Panc1 (cell line): ENCODE measurements around the gene NEUROD1. TPM values are rescaled to one million over a fixed set of nuclear protein-coding genes. Genes with fewer than 3 reads are reported as not detected.
"Not testable (repeated sequence)": the region's sequence is repeated elsewhere in the genome, so short reads cannot be mapped to it uniquely, and the experiment has no call there.

Experiments used
- ATAC-seq: fragments of 200-7000 bp; cut with Tn5 transposase; 2 replicates; pipeline ENCODE4 v1.9.1; 2020; ENCODE audit warnings: mild to moderate bottlenecking, moderate library complexity
- BruUV-seq: library from RNA; stranded (reverse); fragments of 400-500 nt; replicated peaks from 2 replicates; lab custom pipeline; 2021; lab: Mats Ljungman, UMichigan
- CTCF ChIA-PET: fragments of 300-600 bp; sonication (Branson Sonifier 250); formaldehyde crosslinking; loops from one replicate; lab custom pipeline; 2022; ENCODE audit warnings: antibody characterized with exemption; lab: Charles Lee
- POLR2A ChIA-PET: fragments of 300-600 bp; sonication (Branson Sonifier 250); formaldehyde crosslinking; loops from one replicate; lab custom pipeline; 2022; ENCODE audit warnings: antibody characterized with exemption; lab: Charles Lee
- DNase-seq: peaks from one replicate; pipeline ENCODE4 v3.0.0-alpha.2; 2010; ENCODE audit warnings: low read depth, low spot score
- H3K27ac ChIP-seq: 2 replicates; pipeline ENCODE4 v1.5.1; 2011; ENCODE audit warnings: mild to moderate bottlenecking, low read length, inconsistent platforms
- H3K27me3 ChIP-seq: fragments of 200-500 bp; sonication (Bioruptor generic); 2 replicates; pipeline ENCODE4 v1.6.0; 2014; ENCODE audit warnings: low read length, inconsistent platforms; ENCODE audit not compliant: control insufficient read depth, insufficient read depth
- H3K36me3 ChIP-seq: fragments of 200-500 bp; sonication (Bioruptor generic); 2 replicates; pipeline ENCODE4 v1.5.1; 2014; ENCODE audit warnings: inconsistent platforms, mild to moderate bottlenecking, low read length, moderate library complexity; ENCODE audit not compliant: control insufficient read depth, insufficient read depth
- H3K4me1 ChIP-seq: 2 replicates; pipeline ENCODE4 v1.5.1; 2011; ENCODE audit warnings: inconsistent platforms, mild to moderate bottlenecking, low read length, moderate library complexity; ENCODE audit not compliant: control insufficient read depth, insufficient read depth
- H3K4me3 ChIP-seq, 2 experiments: 2 replicates each; pipeline ENCODE4 v1.5.1; 2011 to 2012; ENCODE audit warnings: low read depth in 2 of 2, low read length in 2 of 2, mild to moderate bottlenecking in 2 of 2, inconsistent platforms in 1 of 2, moderate library complexity in 1 of 2
- H3K9me3 ChIP-seq: fragments of 200-500 bp; sonication (Bioruptor generic); 2 replicates; pipeline ENCODE4 v1.5.1; 2014; ENCODE audit warnings: low read depth, mild to moderate bottlenecking, inconsistent platforms, low read length, moderate library complexity; ENCODE audit not compliant: control insufficient read depth, insufficient read depth
- SIN3A ChIP-seq: IDR thresholded peaks from 2 replicates; pipeline ENCODE4 v1.6.1; 2012; ENCODE audit warnings: low read depth, mild to moderate bottlenecking, low read length, moderate library complexity, borderline replicate concordance; ENCODE audit not compliant: insufficient read depth
- in situ Hi-C: cut with HindIII; loops from 2 replicates; pipeline ENCODE4 v1.10.0; 2016; ENCODE audit warnings: low sequenced_read_pairs, low pct_unique_long_range_greater_than_20kb
- intact Hi-C: fragments of 100-400 bp; cut with micrococcal nuclease; formaldehyde crosslinking; loops from one replicate; pipeline ENCODE4 v1.10.0; 2022; ENCODE audit not compliant: unreplicated experiment
- total RNA-seq: library from RNA; stranded (reverse); gene quantifications from one replicate; pipeline ENCODE4 v1.2.1, GENCODE V29; 2021; ENCODE audit not compliant: unreplicated experiment
- TF ChIP-seq, protein P1 (sequence below): fragments of 450-650 bp; IDR thresholded peaks from 2 replicates; pipeline ENCODE4 v1.5.1; 2017; ENCODE audit warnings: mild to moderate bottlenecking
- TF ChIP-seq, protein P2 (sequence below), 2 experiments: IDR thresholded peaks; 2 replicates each; pipeline ENCODE4 v1.6.1; 2011 to 2012; ENCODE audit warnings: low read depth in 2 of 2, control low read depth in 1 of 2, low read length in 1 of 2, mild to moderate bottlenecking in 1 of 2, moderate library complexity in 1 of 2; ENCODE audit not compliant: insufficient read depth in 1 of 2

NEUROD1 gene
- total RNA-seq, 1 experiment from 2014 or later: not detected

DNA sequence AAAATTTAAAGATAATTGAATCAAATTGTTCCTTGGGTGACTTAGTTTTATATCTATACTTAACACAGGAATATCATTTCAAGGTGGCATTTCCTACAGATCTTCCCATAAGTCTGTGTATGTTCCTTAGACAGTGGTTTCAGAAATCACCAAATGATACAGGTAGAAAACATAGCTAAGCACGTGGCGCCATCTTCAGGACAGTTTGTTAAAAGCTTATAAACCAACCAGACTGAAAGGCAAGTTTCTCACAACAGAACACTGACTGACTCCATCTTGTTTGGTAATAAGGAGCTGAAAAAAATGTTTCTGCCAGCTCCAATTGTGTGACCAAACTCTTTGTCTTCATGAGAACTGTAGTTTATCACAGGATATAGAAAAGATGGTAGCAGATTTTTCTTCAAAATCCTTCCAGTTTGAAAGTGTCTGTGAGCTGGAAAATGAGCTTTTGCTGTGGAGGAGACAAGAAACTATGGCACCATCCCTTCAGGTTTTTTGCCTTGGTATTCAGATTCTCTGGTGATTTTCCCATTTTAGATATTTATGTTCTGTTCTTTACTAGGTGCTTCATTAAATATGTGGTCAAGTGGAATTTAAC, 34.8 kb upstream of the NEUROD1 start:
- no TSS peak for BruUV-seq
- H3K4me3 ChIP-seq: no peak overlapping the region
- H3K27me3 ChIP-seq: no peaks in the 10 kb centered on the region
- ATAC-seq (peak; percentile 92), DNase-seq (peak; percentile 78)
- no peak overlapping the region; the same call in 1 of the 2 replicates for H3K27ac ChIP-seq
- ChIA-PET CTCF (interaction anchor here (0.6 to 1.6 kb wide), 11 partner anchors 8 to 1591 kb away, joined by 3 to 58 read pairs (median 3); no protein-coding TSS in a partner anchor), POLR2A (interaction anchor here (0.6 kb wide), 1 partner anchor 138 kb away, joined by 3 read pairs; no protein-coding TSS in a partner anchor)
- TF ChIP-seq, protein P1, sequence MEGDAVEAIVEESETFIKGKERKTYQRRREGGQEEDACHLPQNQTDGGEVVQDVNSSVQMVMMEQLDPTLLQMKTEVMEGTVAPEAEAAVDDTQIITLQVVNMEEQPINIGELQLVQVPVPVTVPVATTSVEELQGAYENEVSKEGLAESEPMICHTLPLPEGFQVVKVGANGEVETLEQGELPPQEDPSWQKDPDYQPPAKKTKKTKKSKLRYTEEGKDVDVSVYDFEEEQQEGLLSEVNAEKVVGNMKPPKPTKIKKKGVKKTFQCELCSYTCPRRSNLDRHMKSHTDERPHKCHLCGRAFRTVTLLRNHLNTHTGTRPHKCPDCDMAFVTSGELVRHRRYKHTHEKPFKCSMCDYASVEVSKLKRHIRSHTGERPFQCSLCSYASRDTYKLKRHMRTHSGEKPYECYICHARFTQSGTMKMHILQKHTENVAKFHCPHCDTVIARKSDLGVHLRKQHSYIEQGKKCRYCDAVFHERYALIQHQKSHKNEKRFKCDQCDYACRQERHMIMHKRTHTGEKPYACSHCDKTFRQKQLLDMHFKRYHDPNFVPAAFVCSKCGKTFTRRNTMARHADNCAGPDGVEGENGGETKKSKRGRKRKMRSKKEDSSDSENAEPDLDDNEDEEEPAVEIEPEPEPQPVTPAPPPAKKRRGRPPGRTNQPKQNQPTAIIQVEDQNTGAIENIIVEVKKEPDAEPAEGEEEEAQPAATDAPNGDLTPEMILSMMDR: peak; percentile 67; the same call in 1 of the 2 replicates
- no peak for TF ChIP-seq SIN3A
- TF ChIP-seq, protein P2, sequence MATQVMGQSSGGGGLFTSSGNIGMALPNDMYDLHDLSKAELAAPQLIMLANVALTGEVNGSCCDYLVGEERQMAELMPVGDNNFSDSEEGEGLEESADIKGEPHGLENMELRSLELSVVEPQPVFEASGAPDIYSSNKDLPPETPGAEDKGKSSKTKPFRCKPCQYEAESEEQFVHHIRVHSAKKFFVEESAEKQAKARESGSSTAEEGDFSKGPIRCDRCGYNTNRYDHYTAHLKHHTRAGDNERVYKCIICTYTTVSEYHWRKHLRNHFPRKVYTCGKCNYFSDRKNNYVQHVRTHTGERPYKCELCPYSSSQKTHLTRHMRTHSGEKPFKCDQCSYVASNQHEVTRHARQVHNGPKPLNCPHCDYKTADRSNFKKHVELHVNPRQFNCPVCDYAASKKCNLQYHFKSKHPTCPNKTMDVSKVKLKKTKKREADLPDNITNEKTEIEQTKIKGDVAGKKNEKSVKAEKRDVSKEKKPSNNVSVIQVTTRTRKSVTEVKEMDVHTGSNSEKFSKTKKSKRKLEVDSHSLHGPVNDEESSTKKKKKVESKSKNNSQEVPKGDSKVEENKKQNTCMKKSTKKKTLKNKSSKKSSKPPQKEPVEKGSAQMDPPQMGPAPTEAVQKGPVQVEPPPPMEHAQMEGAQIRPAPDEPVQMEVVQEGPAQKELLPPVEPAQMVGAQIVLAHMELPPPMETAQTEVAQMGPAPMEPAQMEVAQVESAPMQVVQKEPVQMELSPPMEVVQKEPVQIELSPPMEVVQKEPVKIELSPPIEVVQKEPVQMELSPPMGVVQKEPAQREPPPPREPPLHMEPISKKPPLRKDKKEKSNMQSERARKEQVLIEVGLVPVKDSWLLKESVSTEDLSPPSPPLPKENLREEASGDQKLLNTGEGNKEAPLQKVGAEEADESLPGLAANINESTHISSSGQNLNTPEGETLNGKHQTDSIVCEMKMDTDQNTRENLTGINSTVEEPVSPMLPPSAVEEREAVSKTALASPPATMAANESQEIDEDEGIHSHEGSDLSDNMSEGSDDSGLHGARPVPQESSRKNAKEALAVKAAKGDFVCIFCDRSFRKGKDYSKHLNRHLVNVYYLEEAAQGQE (IDR thresholded peaks at IDR 0.05; ENCODE audit: insufficient read depth in 1 of 2, low read depth in 2 of 2, low read length in 1 of 2): 0 out of 4 replicates have a peak, but pooled peaks of 1 of the 2 experiments have one; percentile 19
- in situ Hi-C loops: no loop called here
- intact Hi-C loops: loop anchor here (1.0 to 5.0 kb wide), 4 partner anchors 142 to 1591 kb away; no protein-coding TSS in a partner anchor
- H3K4me1 ChIP-seq: no peaks in the 10 kb centered on the region
- no peaks in the 10 kb centered on the region for H3K9me3 ChIP-seq
- H3K36me3 ChIP-seq: no peaks in the 10 kb centered on the region

DNA sequence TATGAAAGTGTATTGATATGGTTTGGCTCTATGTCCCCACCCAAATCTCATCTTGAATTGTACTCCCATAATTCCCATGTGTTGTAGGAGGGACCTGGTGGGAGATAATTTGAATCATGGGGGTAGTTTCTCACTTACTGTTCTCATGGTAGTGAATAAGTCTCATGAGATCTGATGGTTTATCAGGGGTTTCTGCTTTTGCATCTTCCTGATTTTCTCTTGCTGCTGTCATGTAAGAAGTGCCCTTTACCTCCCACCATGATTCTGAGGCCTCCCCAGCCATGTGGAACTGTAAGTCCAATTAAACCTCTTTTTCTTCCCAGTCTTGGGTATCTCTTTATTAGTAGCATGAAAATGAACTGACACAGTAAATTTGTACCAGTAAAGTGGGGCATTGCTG, 30.7 kb upstream of the NEUROD1 start:
- ATAC-seq, H3K27me3 ChIP-seq, BruUV-seq, DNase-seq, H3K27ac ChIP-seq, H3K36me3 ChIP-seq, in situ Hi-C loops, H3K4me1 ChIP-seq, H3K4me3 ChIP-seq, H3K9me3 ChIP-seq, POLR2A ChIA-PET, CTCF ChIA-PET, intact Hi-C loops: not testable (repeated sequence)

DNA sequence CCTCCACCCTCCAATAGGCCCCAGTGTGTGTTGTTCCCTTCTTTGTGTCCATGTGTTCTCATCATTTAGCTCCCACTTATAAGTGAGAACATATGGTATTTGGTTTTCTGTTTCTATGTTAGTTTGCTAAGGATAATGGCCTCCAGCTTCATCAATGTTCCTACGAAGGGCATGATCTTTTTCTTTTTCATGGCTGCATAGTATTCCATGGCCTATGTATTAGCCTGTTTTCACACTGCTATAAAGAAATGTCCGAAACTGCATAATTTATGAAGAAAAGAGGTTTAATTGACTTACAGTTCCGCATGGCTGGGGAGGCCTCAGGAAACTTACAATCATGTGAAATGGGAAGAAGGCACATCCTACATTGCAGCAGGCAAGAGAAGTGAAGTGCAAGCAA, 22.2 kb upstream of the NEUROD1 start:
- DNase-seq, in situ Hi-C loops, intact Hi-C loops: not testable (repeated sequence)

More for the DNA sequence above, 22.2 kb upstream of the NEUROD1 start:
- H3K4me1 ChIP-seq, H3K27me3 ChIP-seq, H3K36me3 ChIP-seq, CTCF ChIA-PET, ATAC-seq, BruUV-seq, H3K4me3 ChIP-seq, POLR2A ChIA-PET, H3K27ac ChIP-seq, H3K9me3 ChIP-seq: not testable (repeated sequence)
